Renal cortical epithelial cell (primary cell): ENCODE results near the gene CDC14A. TPM values are rescaled to one million over a fixed set of nuclear protein-coding genes. Genes with fewer than 3 reads are reported as not detected.

Source experiments
- DNase-seq: peaks from one replicate; pipeline ENCODE4 v3.0.0-alpha.2; 2011; ENCODE audit warnings: low read depth
- total RNA-seq: library from RNA; depleted of rRNA; stranded (reverse); fragments of >200 nt; gene quantifications from 2 replicates; pipeline ENCODE4 v1.2.3, GENCODE V29; 2014

The CDC14A gene
- total RNA-seq, 1 donor from 2014 or later, result 6.5 TPM

DNA sequence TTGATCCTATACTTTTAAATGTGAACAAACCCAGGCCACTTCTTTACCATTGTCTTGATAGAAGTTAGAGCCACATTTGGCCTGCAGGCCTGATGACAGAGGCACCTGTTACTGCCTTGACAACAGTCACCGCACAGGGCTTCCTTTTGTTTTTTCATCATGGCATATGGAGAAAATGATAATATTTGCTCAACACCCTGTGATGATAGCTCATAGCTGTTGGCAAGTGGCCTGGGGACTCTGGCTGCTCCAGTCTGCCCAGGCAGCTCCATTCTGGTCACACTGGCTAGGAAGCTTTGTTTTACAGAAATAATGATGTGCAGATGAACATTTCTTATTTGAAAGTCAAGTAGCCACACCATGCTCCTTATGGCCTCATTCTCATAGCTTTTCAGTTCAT lies 96.1 kb downstream of the CDC14A start:
- DNase-seq, result no peak

DNA sequence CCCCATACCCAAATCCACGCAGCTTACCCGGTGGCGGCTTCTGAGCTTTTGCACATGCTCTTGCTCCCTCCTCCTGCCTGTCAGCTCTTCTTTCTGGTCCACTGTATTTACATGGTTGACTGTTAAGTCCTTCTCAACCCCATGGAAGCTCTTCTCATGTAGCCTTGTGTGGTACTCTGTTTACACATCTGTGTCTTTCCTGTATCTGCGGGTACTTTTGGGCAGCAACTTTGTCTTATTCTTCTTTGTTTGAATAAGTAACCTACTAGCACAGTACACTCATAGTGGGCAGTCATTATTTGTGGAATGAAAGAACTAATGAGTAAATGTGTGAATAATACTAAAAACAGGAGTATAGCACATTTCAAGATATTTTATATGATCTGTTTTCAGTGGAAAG lies 97.2 kb downstream of the CDC14A start:
- DNase-seq, result no peak

DNA sequence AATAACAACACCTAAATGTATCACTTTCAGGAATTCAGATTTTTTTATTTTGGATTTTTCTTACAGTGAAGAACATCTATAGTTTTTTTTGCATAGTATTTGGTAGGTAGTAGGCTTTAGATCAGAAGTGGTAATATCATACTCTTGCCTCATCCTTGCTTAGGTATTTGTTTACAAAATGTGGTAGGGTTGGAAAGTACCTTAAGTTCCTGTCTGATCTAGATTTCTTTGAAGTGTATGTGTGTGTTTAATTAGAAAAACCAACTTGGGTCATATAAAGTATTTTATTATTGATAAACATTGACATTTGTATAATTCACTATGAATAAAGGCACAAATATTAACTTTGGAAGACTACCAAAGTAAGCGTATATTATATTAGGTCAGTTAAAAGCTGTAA lies 100.3 kb downstream of the CDC14A start:
- DNase-seq, result peak; percentile 30

DNA sequence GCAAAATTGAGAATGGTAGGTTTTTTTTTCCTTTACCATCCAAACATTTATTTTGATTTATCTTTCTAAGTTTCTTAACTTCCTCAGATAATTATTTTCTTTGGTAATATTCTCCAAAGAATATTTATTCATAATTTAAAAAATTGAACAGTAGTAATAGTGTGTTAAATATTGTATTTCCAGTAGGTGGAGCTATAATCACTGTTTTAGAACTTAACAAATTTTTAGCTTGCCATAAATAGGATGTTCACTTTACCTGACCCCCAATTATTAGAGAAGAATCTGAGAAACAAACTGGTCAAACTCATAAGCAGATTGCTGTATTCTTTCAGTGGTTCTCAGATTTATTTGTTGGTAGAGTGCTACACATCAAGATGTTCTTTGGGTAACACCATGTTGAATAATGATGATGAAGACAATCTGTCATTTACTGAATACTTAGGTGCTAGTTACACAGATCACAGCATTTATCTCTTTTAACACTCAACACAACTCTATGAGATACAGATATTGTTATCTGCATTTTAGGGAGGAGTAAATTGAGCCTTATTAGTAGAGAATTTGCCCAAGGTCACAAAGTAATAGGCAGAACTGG lies 103.3 kb downstream of the CDC14A start:
- DNase-seq, result peak; percentile 25

DNA sequence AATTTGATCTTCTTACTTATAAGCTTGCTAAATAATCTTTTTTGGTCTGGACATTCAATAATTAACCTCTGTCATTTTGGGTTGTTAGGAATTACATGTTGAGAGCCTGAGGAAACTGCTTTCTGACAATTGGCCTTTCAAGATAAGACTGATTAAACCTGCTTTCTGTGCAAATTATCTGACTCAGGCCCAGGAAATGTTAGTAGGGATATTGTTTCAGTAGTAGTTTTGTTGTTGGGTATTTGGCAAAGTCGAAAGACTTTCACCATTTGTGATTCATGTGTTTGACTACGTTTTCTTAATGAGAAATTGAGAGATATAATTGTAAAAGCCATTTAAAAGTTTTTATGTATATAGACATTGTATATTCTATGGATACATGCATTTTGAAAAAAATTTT lies 104.6 kb downstream of the CDC14A start:
- peak; percentile 40 for DNase-seq

DNA sequence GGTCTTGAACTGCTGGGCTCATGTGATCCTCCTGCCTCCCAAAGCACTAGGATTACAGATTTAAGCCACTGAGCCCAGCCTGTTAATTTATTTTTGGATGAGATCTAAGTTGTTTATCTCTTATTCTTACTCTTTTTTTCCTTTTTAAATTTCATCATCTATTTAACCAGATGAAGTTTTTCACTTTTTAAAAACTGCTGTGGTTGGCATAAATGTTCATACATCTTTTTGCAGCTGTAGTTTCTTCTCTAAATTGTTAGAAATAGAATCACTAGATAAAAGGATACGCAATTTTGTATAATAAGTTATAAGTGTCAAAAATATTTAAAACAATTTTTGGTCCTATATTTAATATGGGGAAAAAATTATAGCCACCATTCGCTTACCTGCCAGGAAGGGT lies 105.4 kb downstream of the CDC14A start:
- no peak for DNase-seq

DNA sequence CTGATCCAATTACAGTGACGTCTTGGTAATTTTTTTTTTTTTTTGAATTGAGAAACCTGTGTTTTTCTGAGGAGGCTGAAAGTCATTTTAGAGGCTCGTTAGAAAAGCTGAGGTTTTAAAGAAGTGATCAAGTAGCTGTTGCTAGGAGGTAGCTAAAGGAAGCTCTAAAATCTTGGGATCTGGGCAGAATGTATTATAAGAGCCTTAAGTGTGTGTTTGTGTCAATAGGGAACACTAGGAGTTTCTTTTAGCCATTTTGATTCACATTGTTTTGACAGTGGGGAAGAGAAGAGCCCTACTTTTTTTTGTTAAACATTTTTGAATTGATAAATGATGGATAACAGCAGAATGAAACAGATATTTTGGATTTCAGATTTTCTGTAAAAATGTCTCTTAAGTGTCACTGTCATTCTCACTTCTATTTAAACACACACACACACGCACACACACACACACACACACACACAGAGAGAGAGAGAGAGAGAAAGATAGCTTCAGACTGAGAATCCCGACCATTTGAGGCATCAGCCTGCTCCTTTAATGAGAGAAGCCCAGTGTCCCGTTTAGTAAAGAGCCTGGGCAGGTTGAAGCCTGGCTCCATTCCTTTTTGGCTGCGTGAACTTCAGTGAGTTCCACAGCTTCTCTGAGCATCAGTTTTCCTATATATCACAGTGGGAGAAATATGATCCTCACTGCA lies 106.5 kb downstream of the CDC14A start:
- DNase-seq, result no peak

DNA sequence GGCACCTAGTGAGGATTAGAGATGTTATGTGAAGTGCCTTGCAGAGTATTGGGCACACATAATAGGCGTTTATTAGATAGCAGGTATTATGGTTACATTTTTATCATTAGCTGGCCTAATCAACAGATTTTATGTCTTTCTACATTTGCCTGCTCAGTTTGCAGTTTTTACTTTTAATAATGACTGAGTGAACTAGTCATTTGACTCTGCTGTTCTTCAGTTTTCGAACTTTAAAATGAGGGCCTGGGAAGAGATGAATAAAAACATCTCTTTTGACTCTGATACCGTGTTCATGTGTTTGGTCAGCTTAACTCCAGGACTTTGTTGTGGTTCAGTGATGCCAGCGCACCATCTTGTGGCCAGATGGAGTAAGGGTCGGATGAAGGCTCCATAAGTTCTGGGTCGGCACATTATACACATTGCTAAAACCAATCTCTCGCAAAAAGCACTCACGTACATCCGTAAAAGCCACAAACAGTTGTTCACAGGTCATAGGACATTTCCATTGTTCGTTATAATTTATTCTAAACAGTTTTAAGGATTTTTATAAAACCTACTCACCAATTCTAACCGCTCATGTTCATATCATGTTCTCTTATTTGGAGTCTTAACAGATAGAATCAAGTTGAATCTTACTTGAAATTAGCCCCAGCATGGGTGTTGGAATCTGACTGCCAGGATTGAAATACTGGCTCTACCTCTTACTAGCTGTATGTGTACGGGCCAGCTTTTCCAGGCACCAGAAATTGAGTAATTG lies 107.2 kb downstream of the CDC14A start:
- DNase-seq, result peak; percentile 69

DNA sequence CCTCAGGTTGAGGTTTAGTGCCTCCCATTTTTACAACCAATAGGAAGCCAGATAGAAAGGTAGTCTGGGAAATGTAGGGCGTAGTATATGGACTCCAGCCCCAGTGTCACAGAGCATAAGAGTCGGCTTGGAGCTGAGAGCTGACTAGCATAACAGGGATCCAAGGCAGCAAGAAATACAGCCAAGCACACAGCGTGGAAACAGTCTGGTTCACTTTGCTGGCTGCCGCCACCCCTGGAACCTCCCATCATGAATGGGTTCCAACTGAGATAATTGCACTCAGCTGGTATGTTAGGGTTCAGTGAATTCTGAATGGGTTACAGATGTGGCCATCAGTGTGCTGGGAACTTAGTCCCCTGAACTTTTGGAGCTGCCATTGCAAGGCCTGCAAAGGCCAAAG lies 108.9 kb downstream of the CDC14A start:
- DNase-seq, result no peak

DNA sequence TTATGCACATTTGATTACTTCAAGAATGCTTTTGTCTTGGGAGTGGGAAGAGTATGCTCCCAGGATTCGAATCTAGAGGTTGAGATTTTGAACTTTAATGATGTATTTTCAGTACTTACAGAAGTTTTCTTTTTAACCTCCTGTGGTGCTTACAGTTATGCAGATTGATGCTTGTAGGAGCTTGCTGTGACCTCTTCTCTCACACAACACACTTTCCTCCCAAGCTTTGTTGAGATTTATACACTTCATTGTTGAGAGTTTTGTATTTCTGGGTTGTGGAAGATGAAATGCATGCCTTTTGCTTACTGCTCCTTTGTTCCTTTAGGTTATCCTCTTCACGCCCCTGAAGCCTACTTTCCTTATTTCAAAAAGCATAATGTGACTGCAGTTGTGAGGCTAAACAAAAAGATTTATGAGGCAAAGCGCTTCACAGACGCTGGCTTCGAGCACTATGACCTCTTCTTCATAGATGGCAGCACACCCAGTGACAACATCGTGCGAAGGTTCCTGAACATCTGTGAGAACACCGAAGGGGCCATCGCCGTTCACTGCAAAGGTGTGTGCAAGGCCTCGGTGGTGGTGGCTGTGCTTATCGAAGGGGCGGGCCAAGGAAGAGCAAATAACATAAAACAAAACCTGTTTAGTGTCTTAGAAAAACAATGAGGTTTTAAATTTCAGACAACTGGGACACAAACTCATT lies 110.2 kb downstream of the CDC14A start:
- no peak for DNase-seq

DNA sequence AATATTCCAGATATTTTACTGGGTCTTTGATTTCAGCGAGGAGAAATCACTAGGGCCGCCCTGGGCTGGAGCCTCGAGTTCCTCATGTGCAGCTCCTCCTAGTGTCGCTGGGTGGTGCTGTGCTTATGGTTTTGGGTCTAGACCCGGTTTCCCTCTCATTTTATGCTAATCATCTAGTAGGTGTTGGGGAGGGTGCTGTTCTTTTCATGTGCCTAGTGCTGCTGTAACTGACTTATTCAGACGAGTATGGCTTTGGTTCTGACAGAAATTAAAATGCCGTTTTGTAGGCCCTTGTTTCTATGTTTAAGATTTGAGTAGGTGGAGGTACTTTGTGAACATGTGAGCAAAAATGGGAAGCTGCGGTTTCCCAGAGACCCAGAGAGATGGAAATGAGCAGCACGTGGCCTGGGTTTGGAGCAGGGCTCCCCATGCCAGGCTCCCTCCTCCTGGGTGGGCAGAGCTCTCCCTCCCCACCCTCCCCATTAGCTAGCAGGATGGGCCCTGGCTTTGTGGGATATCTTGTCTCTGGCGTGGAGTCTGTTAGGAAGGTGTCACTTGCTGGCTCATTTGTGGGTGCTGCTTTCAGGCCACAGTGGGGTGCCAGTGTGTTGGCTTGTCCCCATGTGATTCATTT lies 111.6 kb downstream of the CDC14A start:
- DNase-seq, result peak; percentile 39

DNA sequence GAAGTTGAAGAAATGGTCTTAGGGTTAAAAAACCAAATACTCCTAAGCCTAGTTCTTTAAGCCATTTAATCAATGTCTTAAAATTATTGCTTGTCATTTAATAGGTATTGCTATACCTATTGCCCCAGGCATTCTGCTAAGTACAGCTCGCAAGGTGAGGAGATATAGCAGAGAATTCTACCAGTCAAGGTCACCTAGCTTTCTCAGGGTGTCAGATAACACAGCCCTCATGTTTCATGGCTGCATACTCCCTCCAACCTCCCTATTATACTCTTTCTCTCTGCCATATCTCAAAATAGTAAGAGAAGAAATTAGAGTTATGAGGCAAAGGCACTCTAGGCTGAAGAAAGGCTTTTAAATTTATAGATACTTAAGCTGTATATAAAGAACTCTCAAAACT lies 117.3 kb downstream of the CDC14A start:
- DNase-seq, result no peak

DNA sequence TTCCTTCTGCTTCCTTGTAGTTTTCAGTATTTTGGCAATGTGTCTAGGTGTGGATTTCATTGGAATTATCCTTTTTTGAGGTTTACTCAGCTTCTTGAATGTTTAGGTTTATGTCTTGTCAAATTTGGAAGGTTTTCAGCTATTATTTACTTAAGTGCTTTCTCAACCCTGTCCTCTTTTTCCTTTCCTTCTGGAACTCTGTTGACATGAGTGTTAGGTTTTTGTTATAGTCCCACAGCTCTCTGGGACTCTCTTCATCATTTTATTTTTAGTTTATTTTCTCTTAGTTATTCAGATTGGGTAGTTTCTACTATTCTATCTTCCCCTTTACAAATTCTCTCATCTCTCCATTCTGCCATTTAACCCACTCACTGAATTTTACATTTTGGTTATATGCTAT lies 122.5 kb downstream of the CDC14A start:
- DNase-seq, result no peak

DNA sequence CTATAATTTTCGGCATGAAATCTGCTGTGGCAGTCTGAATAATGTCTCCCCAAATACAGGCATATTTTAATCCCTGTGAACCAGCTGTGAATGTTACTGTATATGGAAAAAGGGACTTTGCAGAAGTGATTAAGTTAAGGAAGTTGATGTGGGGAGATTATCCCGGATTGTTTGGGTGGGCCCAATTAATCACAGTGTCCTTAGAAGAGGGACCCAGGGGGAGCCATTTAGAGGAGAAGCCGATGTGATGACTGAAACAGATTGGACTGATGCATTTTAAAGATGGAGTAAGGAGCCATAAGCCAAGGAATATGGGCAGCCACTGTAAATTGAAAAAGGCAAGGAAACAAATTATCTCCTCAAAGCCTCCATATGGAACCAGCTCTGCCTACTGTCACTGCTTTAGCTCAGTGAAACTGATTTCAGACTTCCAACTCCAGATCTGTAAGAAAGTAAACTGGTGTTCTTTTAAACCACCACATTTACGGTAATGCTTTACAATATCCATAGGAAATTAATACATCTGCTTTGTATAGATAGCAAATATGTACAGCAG lies 124.5 kb downstream of the CDC14A start:
- no peak for DNase-seq

DNA sequence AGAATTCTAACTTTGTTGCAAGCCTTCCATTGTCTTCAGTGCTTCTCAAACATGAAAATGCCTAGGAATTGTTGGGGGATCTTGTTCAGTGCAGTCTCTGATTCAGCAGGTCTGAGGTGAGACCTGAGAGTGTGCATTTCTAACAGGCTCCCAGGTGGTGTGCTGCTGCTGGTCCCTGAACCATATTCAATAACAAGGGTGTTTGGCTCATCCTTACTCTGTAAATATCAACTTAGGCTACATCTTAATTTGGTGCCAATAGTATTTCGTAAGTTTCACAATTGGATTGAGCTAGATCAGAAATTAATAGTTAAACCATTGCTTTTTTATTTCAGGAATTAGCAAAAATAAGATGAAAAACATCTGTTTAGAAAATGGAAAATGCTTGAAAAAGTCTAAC lies 126.5 kb downstream of the CDC14A start:
- DNase-seq, result no peak

DNA sequence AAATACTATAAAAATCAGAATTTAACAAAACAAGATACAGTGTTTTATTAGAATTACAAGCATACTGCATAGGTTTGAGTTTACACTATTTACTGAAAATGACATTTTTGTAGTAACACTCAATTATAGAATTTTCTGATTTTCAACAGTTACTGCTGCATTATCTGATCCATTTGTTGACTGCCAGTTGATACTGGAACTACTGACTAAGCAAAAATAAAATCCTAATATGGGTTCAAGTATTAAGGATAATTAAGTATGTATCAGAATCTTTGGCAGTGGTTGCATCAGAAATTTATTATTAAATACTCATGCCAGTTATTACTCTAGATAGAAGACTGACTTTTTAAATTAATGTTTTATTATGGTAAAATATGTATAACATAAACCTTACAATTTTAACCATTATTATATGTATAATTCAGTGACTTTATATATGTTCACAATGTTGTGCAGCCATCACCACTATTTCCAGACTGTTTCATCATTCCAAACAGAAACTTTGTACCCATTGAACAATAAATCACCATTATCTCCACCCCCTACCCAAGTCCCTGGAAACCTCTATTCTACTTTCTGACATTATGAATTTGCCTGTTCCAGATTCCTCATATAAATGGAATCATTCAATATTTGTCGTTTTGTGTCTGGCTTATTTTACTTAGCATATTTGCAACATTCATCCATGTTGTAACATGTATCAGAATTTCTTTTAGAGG lies 127.5 kb downstream of the CDC14A start:
- DNase-seq, result no peak

DNA sequence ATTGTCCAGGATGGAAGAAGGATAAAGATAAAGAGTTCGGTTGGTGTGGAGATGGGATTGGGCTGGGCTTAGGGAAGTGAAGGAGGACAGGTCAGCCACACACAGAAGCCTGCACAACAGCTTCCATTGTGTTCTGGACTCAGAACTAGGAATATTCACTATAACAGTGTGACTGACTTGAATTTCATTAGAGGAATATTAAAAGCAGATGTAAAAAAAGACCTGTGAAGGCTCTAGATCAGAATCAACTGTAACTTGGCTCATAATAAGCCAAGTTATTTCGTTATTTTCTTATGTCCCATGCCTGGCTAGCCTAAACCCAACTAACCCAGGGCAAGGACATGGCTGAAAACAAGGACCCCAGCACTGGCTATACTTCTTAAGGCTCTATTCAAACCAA lies 129.0 kb downstream of the CDC14A start:
- no peak for DNase-seq

DNA sequence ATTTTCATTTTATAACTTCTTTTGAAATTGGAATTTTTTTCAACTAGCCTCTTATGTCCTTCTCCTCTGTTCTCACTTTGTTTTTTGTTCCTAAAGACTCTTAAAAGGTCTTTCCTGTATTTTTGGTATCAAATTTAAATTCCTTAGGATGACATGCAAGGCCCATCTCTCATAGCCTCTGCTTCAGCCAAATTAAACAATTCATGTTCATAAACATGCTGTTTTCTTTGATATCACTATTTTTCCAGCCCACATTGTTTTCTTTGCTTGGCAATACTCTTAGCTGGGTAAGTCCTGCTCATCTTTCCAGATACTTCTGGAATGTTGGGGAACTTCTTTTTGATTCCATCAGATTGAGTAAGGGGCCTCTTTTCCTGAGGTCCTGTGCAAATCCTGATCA lies 129.9 kb downstream of the CDC14A start:
- DNase-seq, result no peak

DNA sequence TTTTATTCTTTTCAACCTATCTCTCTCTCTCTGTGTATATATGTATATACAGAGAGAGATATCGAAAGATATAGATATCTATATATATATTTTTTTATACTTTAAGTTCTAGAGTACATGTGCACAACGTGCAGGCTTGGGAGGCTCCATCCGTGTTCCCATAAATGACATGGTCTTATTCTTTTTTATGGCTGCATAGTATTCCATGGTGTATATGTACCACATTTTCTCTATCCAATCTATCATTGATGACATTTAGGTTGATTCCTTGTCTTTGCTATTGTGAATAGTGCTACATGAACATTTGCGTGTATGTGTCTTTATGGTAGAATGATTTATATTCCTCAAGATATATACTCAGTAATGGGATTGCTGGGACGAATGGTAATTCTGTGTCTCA lies 130.4 kb downstream of the CDC14A start:
- no peak for DNase-seq

DNA sequence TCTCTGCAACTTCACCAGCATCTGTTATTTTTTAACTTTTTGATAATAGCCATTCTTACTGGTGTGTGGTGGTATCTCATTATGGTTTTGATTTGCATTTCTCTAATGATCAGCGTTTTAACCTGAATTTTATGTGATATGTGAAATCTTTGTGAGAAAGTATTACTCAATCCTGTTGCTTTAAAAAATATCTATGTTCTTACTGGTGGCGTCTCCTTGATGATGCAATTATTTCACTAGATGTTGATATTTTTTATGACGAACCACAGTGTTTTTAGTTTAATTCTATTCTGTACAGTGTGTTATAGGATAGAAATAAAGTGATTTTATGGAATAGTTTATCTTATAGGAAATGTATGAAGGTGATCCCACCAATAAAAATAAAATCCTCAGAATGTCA lies 130.9 kb downstream of the CDC14A start:
- no peak for DNase-seq

DNA sequence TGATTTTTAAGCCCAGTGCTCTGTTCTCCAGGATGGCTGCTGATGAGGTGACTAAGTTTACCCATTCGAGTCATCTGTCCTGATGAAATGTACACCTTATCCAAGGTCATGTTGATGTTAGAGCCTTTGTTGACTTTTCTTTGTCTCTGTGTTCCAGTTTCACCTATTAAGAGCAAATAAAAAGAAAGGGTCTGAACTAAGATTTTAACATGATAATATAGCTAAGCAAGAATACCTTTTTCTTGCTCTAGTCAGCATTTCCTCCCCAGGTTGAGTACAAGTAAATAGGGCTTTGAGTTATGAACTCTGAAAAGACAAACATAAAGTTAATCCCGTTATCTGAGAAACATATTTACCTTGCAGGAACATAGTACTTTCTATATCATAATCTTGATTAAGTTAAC lies 133.6 kb downstream of the CDC14A start:
- DNase-seq, result peak; percentile 7
